Right lobe of liver (tissue), 6 donors: ENCODE measurements around the gene DACH1. TPM values are rescaled to one million over a fixed set of nuclear protein-coding genes. Genes with fewer than 3 reads are reported as not detected.
A peak's percentile ranks its signal among the peaks of the same experiment; 100 is the strongest.

Experiments used
- ATAC-seq, 4 donors: fragments of 200-7000 bp; cut with Tn5 transposase; one replicate each; pipeline ENCODE4 v1.9.1; 2020; ENCODE audit warnings: mild to moderate bottlenecking in 4 of 4, moderate library complexity in 4 of 4
- DNase-seq, 3 donors: peaks; one replicate each; pipeline ENCODE4 v3.0.0-alpha.2; 2020
- H3K27ac ChIP-seq, 3 donors: fragments of 200-600 bp; one replicate each; pipeline ENCODE4 v1.8.0; 2022
- H3K27me3 ChIP-seq, 2 donors: fragments of 200-600 bp; one replicate each; pipeline ENCODE4 v1.8.0; 2022
- H3K36me3 ChIP-seq, 4 donors: fragments of 200-600 bp; sonication (generic) in 1 of 4; one replicate each; pipeline versions ENCODE4 v1.5.1 to v1.8.0; 2017 to 2022; ENCODE audit warnings: control low read depth in 1 of 4
- H3K4me1 ChIP-seq, 4 donors: fragments of 200-600 bp; sonication (generic) in 1 of 4; one replicate each; pipeline versions ENCODE4 v1.5.1 to v1.8.0; 2017 to 2022; ENCODE audit warnings: control low read depth in 1 of 4
- H3K4me3 ChIP-seq, 3 donors: fragments of 200-600 bp; one replicate each; pipeline ENCODE4 v1.8.0; 2022
- H3K9me3 ChIP-seq, 4 donors: fragments of 200-600 bp; sonication (generic) in 1 of 4; one replicate each; pipeline versions ENCODE4 v1.5.1 to v1.8.0; 2017 to 2022; ENCODE audit warnings: control low read depth in 1 of 4
- POLR2A ChIP-seq: fragments of 450-650 bp; IDR thresholded peaks from one replicate; pipeline ENCODE4 v1.6.1; 2017; ENCODE audit warnings: antibody characterized with exemption, mild to moderate bottlenecking
- WGBS: methylation state at CpG from one replicate; pipeline ENCODE4 v1.1.6; 2018; ENCODE audit warnings: low coverage, low lambda C conversion rate; ENCODE audit not compliant: insufficient coverage; ENCODE audit errors: missing lambda C conversion rate; 5-methylcytosine and 5-hydroxymethylcytosine counted together
- intact Hi-C, 2 donors: fragments of 100-400 bp; cut with DNase I; formaldehyde crosslinking; loops; one replicate each; pipeline versions ENCODE4 v1.11.2 to v1.14.1; 2022
- total RNA-seq, 6 experiments: library from RNA; depleted of rRNA in 2 of 6; stranded (reverse); fragments of >200 nt in 2 of 6; fragmentation: NEBNext Ultra II Directional in 3 of 6; extraction: Animal tissue kit (Norgen Biotek cat#: 25700) in 3 of 6; gene quantifications; one replicate each; pipeline versions ENCODE4 v1.1.0 to v1.2.4, GENCODE V29; 2016 to 2023
- TF ChIP-seq, protein P1 (sequence below), 4 donors: fragments of 200-600 bp in 3 of 4; fragments of 450-650 bp in 1 of 4; IDR thresholded peaks; one replicate each; pipeline versions ENCODE4 v1.5.1 to v1.8.0; 2016 to 2022; ENCODE audit warnings: antibody characterized with exemption in 4 of 4, mild to moderate bottlenecking in 2 of 4
- donor health status: DM: no; HTN: yes; CAD: no.
- donor health status: DM: no; HTN: no; CAD: no.
- donor health status: DM: no; HTN: no; CAD: no.
- donor health status: DM: no; HTN: yes; CAD: no.
- donor health status: DM: no; HTN: yes; CAD: no.

Gene DACH1
- total RNA-seq, 6 experiments from 2014 or later: 0.80 to 1.5 (median 0.94) TPM

DNA sequence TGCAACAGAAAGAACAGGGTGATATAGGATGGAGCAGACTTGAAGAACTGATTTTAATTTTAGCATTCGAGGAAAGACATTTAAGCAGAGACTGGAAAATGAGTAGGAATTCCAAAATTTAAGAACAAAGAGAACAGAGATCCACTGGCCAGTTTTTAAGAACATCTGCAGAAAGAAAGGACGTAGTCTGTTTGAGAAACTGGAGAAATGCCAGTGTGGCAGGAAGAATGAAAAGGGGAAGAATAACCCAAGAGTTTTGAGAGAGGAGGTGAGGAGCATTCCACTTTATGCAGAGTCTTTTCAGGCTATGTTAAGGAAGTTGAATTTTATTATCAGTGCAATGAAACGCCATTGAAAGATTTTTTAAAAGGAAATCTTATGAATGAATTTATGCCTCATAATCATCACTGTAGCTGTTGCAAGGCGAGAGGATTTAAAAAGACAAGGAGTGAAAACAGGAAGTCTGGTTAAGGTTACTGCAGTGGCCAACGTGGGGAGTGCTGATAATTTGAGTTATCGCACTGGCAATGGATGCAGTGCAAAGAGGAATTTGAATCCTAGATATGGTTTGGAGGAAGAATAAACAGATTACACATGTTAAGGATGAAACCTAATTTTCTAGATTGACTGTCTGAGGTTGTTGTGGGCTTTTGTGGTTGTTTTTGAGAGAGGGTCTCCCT, 253.8 kb downstream of the DACH1 start:
- DNase-seq: no peak
- Histone ChIP-seq H3K4me1 (no peaks in the 10 kb centered on the region), H3K27me3 (no peaks in the 10 kb centered on the region), H3K4me3 (no peak overlapping the region), H3K27ac (no peak overlapping the region), H3K9me3 (no peaks in the 10 kb centered on the region), H3K36me3 (no peaks in the 10 kb centered on the region)
- TF ChIP-seq, protein P1, sequence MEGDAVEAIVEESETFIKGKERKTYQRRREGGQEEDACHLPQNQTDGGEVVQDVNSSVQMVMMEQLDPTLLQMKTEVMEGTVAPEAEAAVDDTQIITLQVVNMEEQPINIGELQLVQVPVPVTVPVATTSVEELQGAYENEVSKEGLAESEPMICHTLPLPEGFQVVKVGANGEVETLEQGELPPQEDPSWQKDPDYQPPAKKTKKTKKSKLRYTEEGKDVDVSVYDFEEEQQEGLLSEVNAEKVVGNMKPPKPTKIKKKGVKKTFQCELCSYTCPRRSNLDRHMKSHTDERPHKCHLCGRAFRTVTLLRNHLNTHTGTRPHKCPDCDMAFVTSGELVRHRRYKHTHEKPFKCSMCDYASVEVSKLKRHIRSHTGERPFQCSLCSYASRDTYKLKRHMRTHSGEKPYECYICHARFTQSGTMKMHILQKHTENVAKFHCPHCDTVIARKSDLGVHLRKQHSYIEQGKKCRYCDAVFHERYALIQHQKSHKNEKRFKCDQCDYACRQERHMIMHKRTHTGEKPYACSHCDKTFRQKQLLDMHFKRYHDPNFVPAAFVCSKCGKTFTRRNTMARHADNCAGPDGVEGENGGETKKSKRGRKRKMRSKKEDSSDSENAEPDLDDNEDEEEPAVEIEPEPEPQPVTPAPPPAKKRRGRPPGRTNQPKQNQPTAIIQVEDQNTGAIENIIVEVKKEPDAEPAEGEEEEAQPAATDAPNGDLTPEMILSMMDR (IDR thresholded peaks at IDR 0.05): no peak
- TF ChIP-seq POLR2A: no peak
- 21% methylated on average over 6 of the region's 6 CpGs for WGBS
- ATAC-seq: peak in 2 of 4 donors; percentile 22 to 28
- intact Hi-C loops: no loop called here

DNA sequence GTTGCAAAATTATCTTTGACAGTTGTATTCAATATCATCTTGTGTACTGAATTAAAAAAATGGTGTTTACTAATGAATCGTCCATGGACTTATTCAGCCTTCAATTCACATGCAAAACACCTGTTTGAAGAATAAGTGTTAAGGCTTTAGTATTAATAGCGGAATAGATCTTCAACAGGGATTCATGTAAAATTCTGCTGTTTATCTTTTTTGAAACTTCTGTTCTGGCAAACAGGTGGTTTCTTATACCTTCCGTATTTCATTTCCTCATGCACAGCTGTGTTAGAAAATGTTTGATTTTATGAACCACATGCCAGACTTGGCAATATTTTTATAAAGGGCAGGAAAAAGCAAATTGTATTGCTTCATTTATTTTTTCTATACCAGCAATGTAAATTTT, 255.7 kb downstream of the DACH1 start:
- ATAC-seq (no peak), DNase-seq (no peak)
- TF ChIP-seq, protein P1 (IDR thresholded peaks at IDR 0.05): no peak
- no peak for TF ChIP-seq POLR2A
- Histone ChIP-seq H3K27me3 (no peaks in the 10 kb centered on the region), H3K36me3 (no peaks in the 10 kb centered on the region), H3K27ac (no peak overlapping the region), H3K4me3 (no peak overlapping the region), H3K9me3 (no peaks in the 10 kb centered on the region), H3K4me1 (no peaks in the 10 kb centered on the region)
- intact Hi-C loops: no loop called here
- WGBS: 50% methylated on average over 3 of the region's 3 CpGs

DNA sequence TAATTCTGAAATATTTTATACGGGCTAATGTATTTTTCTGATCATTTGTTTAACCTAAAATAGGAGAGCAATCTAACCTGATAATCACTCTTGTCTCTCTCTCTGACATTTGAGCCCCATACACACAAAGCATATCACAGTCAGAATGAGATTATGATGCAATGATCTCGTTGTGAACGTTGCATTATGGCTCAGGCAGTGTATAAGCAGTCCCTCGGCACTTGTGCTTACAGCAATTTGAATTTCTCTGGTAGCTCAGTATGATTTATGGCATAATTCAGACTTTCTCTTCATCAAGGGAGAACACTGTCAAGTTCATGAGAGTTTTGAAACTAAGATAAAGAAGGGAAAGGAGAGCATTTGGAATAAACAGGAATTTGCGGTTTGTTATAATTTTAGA, 256.1 kb downstream of the DACH1 start:
- WGBS: 28% methylated on average over 5 of the region's 5 CpGs
- intact Hi-C loops: no loop called here
- no peaks in the 10 kb centered on the region for H3K9me3 ChIP-seq
- H3K4me3 ChIP-seq: no peak overlapping the region
- H3K4me1 ChIP-seq: no peaks in the 10 kb centered on the region
- TF ChIP-seq POLR2A: no peak
- TF ChIP-seq, protein P1 (IDR thresholded peaks at IDR 0.05): no peak
- DNase-seq (no peak), ATAC-seq (no peak)
- no peak overlapping the region for H3K27ac ChIP-seq
- H3K27me3 ChIP-seq: no peaks in the 10 kb centered on the region
- H3K36me3 ChIP-seq: no peaks in the 10 kb centered on the region

DNA sequence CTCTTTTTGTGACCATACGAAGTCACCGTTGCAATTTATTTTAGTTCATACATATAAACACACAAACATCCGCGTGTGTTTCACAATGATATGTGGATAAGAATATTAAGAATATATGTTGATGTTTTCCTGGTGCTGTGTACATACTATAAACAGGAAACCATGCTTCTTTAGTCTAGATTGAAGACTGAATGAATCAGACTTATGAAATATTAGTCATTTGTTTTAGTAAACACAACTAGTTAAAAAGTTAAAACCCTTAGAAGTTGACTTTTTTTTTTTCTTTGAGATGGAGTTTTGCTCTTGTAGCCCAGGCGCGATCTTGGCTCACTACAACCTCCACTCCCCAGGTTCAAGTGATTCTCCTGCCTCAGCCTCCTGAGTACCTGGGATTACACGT, 257.7 kb downstream of the DACH1 start:
- no peak overlapping the region for H3K4me3 ChIP-seq
- no peak for TF ChIP-seq POLR2A
- TF ChIP-seq, protein P1 (IDR thresholded peaks at IDR 0.05): no peak
- 87% methylated on average over 7 of the region's 7 CpGs for WGBS
- no peaks in the 10 kb centered on the region for H3K36me3 ChIP-seq
- DNase-seq (no peak), ATAC-seq (no peak)
- intact Hi-C loops: no loop called here
- no peaks in the 10 kb centered on the region for H3K4me1 ChIP-seq
- H3K9me3 ChIP-seq: no peaks in the 10 kb centered on the region
- H3K27me3 ChIP-seq: no peaks in the 10 kb centered on the region
- H3K27ac ChIP-seq: no peak overlapping the region
